ENCODE data around the gene TOX2.

The TOX2 gene

DNA sequence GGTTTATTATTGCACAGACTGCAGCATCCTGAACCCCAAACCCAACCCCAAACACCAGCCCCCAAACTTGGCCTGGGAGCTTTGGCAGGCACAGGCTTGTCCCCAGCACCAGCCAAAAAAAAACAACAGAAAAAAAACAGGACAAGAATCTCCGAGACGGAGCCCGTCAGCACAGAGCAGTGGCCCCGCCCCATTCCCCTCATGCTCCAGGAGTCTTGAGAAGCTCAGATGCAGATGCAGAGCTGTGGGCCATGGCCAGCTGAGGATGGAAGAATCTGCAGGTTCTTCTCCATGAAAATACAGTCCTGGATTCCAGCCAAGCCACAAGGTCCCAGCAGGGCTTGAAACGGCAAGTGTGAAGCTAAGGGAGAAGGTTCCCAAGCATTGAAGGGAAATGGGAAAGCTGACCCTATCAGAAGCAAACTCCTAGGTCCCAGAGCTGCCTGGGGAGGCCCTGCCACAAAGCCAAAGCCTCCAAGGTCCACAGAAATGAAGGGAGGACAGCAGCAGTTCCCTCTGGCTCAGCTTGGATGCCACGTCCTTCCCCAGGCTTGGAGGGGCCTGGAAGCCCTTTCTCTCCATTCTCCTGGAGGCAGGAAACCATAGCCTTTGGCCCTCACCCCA, 197.2 kb downstream of the TOX2 start:
- DNase-seq, result no peak

DNA sequence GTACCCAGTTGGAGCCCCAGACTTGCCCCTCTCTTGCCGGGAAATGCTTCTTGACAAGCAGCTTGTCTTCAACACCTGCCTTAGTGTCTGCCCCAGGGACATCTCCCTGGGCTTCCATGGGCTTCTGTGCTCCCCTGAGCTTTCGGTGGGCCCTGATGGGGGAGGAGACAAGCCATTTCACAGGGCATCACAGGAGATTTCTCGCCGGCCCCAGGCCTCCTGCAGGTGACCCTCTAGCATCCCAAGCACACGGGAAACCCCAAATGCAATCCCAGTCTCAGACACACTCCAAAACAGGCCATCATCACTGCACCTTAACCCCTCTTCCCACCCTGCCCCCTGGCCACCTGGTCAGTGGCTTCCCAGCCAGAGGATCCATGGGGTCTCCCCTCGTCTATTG, 197.8 kb downstream of the TOX2 start:
- no peak for DNase-seq

DNA sequence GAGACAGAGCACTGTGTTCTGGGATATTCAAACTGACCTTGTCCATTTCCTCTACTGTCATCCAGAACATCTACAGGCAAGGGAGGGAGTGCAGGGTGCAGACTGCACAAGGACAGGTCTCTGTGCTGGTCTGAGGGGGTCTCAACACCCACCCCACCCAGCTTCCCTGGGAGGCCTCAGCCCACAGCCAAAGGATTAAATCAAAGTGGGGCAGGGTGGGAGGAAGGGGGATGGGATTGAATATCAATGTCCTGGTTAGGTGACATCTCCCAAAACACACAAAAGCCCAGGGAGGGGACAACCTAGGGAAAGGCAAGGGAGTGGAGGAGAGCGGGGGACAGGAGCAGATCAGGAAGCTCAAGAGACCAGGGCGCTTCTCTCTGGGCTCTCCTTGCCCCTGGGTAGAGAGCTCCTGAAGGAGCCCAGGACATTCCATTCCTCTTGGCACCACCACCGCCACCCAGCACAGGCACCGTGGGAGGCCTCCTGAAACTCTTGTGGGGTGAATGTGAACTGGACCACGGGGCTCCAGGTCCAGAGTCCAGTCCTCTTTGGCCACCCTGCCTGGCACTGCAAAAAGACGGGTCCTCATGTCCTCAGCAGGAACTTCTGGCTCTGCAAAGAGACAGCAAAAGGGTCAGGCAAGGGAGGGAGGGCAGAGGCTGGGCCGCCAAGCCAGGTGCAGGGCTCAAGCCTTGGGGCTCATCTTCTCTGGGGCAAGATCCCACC, 198.4 kb downstream of the TOX2 start:
- DNase-seq, result no peak

DNA sequence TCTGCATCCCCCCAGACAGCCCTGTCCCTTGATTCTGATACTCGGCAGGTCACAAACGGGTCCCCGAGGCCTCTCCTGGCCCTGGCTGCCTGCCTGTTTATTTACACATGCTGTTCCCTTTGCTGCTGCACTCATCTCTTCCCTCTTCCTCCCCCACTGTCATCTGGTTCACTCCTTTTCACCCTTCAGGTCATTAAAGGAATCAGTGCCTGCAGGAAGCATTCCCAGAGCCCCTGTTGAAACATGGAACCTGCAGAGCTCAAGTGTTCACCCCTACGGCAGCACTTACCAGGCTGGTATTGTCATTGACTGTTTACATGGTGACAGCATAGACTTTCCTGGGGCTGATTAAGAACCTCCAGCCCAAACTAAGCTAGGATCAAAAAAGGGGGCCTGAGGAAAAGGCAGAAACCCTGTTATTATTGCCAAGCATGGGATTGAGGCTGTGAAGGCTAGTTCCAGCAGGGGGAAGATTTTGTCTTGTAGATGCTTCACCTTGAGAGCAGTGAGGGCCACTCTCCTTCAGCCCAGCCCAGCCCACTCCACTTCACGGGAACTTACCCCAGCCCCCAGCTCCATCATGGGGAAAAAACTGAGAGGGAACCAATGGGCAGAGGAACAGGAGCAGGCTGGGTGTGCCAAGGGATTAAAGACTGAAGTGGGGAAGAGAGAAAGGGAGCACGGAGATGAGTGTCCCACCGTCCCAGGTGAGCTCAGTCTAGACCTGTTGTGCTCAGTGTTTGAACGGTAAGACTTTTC, 199.1 kb downstream of the TOX2 start:
- DNase-seq, result no peak

DNA sequence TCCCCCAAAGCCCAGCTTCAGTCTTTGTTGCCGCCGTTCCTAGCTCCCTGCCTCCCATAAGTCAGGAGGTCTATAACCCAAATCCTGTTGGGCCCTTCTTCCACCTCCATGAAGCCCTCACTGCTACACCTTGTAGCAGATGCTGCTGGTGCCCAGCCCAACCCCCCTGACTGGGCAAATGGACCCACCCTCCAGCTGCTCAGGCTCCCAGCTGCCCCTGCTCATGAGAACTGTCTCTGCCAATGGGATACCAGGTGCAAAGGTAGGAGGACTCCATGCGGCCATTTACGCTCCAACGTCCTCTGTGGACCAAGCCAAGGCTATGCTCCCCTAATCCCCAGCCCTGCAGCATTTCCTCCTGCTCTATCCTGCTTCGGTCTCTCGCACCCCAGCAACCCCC, 200.5 kb downstream of the TOX2 start:
- no peak for DNase-seq

DNA sequence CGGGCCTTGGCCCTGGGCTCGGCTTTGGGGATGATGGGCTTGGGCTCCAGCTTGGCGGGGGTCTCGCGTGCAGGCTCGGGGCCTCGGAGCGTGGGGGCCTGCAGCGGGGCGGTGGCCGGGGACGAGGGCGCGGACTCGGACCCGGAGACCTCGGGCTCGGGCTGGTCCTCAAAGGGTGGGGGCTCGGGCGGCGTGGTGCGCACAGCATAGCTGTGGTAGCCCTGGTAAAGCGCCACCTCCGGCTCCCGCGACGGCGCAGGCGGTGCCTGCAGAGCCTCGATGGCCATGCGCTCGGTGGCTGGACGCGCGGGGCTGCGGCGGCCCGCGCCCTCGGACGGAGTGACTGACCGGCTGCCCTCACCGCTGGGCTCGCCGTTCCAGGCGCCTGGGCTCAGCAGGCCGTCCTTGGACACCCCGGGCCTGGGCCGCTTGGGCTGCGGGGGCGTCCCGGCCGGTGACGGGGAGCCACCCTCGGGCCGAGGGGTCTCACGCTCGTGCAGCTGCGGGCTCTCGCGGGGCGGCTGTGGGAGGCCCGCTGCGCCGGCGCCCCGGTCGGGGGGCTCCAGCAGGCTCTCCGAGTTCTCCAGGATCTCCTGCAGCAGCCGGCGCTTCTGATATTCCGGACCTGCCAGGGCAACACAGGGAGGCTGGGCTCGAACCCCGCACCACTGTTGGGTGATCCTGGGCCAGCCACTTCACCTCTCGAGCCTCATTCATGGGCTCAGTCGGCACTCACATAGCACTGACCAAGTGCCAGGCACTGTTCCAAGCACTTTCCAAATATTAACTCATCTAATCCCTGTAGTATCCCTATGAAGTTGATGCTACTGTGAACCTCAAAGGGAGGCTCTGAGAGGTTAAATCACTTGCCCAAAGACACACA, 201.4 kb downstream of the TOX2 start:
- no peak for DNase-seq

DNA sequence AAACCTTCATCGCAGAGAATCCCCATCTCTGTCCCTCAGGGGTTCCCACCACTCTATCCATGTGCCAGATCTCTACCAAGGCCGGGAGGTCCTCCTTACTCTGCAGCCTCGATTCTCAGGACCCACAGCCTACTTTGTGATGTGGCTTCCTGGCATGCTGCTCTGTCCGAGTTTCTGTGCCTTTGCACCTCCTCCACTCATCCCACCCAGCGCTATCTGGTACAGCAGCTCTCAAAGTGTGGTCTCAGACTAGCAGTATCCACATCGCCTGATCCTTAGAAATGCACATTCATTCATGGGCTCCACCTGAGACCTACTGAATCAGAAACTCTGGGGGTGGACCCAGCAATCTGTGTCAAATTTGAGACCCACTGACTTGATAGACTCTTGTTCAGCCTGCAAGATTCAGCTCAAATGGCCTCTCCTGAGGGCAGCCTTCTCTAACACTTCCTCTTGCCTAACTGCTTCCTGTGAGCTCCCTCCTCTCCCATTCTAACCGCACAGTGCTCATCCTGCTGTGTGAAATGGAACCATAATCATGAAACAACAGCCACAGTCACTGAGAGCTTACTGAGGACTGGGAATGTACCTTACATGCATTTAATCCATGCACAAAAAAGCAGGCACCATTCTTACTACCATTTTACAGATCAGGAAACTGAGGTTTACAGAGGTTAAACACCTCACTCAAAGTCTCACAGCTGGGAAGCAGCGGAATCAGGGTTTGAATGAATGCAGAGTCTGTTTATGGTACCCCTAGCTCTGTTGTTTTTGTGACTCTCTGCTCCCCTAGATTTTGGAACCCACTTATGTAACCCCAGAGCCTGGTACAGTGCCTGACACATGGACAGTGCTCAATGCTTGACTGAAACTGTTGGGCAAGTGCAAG, 202.9 kb downstream of the TOX2 start:
- no peak for DNase-seq

DNA sequence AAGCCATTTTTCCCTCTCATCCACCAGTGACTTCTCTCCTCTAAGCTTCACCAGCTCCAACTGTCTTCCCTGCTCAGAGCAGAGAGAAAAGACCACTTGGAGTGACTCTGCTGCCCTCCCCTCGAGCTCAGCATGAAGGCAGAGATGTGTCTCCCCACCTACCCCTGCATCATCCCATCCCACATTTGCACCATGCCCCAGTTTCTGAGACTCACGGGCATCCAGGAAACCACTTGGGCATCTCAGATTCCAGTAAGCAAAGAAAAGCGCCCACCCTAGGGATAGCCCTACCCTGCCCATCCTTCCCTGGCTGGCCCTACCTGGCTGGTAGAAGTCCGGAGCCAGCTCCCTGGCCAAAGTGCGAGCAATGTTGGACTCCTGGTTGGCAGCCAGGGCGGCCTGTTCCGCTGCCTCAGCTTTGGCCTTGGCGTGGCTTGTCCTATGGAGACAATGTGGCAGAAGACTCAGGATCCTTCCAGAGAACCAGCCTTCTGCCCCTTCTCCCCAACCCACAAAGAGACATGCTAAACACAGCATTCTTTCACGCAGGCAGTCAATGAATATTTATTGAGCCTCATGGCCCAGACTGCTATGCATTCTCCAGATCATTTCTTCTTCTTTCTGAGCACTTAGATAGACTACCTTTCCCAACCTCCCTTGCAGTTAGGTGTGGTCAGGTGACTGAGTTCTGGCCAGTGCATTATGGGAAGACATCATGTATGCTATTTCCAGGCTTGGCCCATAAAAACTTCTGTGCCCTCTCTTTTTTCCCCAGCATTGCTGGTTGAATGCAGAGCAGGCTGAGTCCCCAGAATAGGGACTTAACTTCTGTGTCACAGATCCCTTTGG, 203.8 kb downstream of the TOX2 start:
- no peak for DNase-seq

Data from stimulated activated CD4-positive, alpha-beta T cell treated with anti-CD3 and anti-CD28 coated beads, Interleukin-2, amount 100 ng/mL, for 24 hours (primary cell).